D341Med (cell line): ENCODE measurements around the gene SDK1.
A peak's percentile ranks its signal among the peaks of the same experiment; 100 is the strongest.

ENCODE experiments used
- DNase-seq: peaks from one replicate; pipeline ENCODE4 v3.0.0; 2012; ENCODE audit warnings: low spot score

Gene SDK1

GRCh38 chr7:4050126-4050660, 749.1 kb downstream of the SDK1 start:
- no peak for DNase-seq

- no peak for DNase-seq
These were observed 750.6 kb downstream of the SDK1 start for GRCh38 chr7:4051696-4052095.

- no peak for DNase-seq
These were observed 751.1 kb downstream of the SDK1 start for GRCh38 chr7:4052130-4052529.

- no peak for DNase-seq
These were observed 753.1 kb downstream of the SDK1 start for GRCh38 chr7:4054158-4054557.

- no peak for DNase-seq
These were observed 755.7 kb downstream of the SDK1 start for GRCh38 chr7:4056552-4057288.

- no peak for DNase-seq
These were observed 756.2 kb downstream of the SDK1 start for GRCh38 chr7:4057289-4057616.

GRCh38 chr7:4058158-4058557, 757.1 kb downstream of the SDK1 start:
- DNase-seq: no peak

GRCh38 chr7:4065190-4065589, 764.1 kb downstream of the SDK1 start:
- DNase-seq: no peak

GRCh38 chr7:4066206-4066605, 765.2 kb downstream of the SDK1 start:
- no peak for DNase-seq

- DNase-seq: no peak
These were observed 765.8 kb downstream of the SDK1 start for GRCh38 chr7:4066626-4067475.

GRCh38 chr7:4067476-4067760, 766.4 kb downstream of the SDK1 start:
- no peak for DNase-seq

- DNase-seq: no peak
These were observed 766.8 kb downstream of the SDK1 start for GRCh38 chr7:4067874-4068273.

- DNase-seq: no peak
These were observed 767.2 kb downstream of the SDK1 start for GRCh38 chr7:4068286-4068685.

GRCh38 chr7:4069268-4070095, 768.4 kb downstream of the SDK1 start:
- DNase-seq: no peak

GRCh38 chr7:4070214-4070613, 769.2 kb downstream of the SDK1 start:
- DNase-seq: no peak

GRCh38 chr7:4071370-4072058, 770.5 kb downstream of the SDK1 start:
- no peak for DNase-seq

- DNase-seq: peak; percentile 4
These were observed 771.3 kb downstream of the SDK1 start for GRCh38 chr7:4072161-4072925.

- peak; percentile 9 for DNase-seq
These were observed 772.0 kb downstream of the SDK1 start for GRCh38 chr7:4073052-4073451.

- DNase-seq: peak; percentile 1
These were observed 772.7 kb downstream of the SDK1 start for GRCh38 chr7:4073750-4074149.

GRCh38 chr7:4074407-4074806, 773.4 kb downstream of the SDK1 start:
- DNase-seq: peak; percentile 1

GRCh38 chr7:4074994-4075393, 773.9 kb downstream of the SDK1 start:
- peak; percentile 13 for DNase-seq
